Measurements from ENCODE around the gene KCNMA1.

The KCNMA1 gene

DNA sequence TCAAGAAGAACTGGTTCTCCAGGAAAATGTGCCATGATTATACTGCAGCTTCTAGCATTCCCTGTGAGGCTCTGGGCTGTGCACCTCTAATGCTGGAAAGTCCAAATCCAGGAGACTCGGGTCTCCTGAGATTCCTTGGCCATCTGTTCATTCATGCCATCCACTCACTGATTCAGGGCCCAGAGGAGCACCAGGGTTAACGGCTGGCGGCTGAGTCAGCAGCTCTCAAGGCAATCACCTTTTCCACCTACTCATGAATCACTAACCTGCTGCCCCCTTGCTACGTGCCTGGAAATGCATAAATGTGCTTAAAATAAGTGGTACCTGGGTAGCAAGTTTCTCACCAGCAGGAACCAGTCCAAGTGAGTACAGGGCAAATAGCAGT lies 132.7 kb downstream of the KCNMA1 start:
- peak; percentile 22 to 32 for DNase-seq

GRCh38 chr10:77504196-77504872 lies 133.3 kb downstream of the KCNMA1 start:
- no peak for DNase-seq

DNA sequence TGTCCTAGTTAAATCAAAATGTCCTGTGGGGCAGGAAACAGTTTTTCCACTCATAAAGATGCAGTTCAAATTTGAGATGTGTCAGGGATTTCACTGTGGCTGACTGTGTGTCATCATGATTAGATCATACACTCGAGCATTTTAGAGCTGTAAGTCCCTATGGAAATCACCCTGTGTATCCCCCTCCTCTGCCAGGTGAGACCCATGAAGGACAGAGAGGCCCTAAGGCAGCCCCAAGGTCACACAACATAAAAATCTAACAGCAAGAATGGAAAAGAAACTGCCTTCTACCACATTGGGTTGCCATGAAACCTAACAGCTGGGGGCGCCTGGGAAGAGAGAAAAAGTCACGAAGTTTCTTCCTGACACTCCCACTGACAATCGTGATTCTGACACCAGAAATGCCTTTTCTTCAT lies 135.8 kb downstream of the KCNMA1 start:
- DNase-seq = no peak

DNA sequence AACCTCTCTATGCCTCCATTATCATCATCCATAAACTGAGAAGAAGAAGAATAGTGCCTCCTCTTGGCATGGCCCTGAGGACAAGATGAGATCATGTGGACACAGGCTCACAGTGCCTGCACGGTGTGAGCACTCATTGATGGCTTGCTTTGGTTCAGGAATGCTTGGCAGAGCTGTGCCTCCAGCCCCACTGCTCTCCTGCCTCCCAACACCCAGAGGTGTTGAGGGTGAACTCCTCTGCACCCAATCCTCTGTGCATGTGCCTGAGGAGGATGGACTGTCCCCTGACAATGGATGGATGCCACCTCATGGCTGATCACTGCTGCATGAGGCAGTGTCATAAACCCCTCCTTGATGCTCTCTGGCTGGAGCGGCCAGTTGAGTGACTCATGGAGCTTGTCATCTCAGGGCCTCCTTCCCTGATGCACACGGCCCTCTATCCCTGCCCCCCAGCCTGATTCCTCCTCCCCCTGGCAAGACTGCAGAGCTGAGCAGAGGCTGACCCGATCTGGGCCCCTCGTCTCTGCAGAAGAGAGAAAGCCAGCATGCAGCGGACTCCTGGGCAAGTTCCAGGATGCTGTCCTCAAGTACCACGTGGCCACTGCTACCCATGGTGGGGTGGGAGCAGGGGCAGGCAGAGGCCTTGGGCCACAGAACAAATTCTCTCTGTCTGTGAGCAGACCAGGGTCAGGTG lies 136.3 kb downstream of the KCNMA1 start:
- DNase-seq = peak in 1 of 2 experiments; percentile 17

GRCh38 chr10:77500754-77501151 lies 136.9 kb downstream of the KCNMA1 start:
- peak; percentile 25 to 26 for DNase-seq

DNA sequence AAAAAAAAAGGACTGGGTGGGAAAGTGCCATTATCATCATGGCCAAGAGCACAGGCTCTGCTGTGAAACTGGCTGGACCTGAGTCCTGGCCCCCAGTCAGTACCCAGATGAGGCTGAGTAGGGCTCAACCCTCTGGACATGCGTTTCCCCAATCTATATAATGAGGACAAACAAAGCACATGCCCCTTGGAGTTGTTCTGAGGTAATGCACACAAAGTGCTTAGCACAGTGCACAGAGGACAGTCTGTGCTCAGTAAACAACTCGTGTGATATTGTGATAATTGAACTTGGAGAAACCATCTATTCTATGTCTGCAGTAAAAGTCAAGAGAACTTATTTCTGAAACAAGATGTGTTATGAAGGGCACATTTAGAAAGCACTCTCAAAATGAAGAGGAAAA lies 138.8 kb downstream of the KCNMA1 start:
- no peak for DNase-seq

GRCh38 chr10:77498210-77498609 lies 139.4 kb downstream of the KCNMA1 start:
- no peak for DNase-seq

DNA sequence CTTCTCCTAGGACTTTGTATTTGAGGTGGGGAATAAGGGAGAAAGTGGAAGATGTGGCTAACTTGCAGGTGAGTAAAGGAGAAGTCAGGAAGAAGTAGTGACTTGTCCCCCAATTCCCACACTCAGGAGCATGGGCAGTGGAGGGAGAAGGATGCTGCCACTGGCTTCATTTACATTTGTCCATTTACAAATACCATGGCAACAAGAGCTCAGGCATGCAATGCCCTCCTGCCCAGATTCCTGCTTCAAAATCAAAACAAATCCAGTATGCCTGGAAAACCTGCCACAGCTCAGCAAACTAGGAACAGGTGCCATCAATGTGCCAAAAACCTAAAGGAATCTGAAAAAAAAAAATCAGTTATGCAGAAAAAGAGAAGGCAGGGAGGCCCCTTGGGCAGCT lies 139.9 kb downstream of the KCNMA1 start:
- no peak for DNase-seq

GRCh38 chr10:77496941-77497420 lies 140.6 kb downstream of the KCNMA1 start:
- no peak for DNase-seq

DNA sequence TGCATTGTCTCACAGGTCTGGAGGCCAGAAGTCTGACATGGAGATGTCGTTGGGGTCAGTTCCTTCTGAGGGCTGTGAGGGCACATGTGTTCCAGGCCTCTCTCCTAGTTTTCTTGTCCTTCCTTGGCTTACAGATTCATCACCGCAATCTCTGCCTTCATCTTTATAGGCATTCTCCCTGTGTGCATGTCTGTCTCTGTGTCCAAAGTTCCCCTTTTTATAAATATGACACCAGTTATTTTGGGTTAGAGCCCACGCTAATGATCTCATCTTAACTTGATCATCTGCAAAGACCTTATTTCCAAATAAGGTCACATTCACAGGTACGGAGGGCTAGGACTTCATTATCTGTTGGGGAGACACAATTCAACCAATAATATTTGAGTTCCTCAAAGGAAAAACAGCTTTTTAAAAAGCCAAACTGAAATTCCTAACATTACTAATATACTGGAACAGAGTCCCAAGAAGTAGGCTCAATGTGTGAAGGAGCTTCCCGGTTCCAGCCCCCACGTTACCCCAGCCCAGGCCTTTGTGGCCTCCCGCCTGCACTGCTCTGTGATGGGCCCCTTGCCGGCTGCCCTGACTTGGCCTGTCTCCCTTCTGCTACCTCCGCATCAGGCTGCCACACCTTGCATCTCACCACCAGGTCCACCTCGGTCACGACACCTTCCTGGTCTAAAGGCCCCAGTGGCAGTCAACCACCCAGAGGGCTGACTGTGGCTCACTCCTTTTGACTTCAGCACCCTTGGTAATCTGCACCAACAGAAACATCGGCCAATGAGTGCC lies 142.7 kb downstream of the KCNMA1 start:
- no peak for DNase-seq

DNA sequence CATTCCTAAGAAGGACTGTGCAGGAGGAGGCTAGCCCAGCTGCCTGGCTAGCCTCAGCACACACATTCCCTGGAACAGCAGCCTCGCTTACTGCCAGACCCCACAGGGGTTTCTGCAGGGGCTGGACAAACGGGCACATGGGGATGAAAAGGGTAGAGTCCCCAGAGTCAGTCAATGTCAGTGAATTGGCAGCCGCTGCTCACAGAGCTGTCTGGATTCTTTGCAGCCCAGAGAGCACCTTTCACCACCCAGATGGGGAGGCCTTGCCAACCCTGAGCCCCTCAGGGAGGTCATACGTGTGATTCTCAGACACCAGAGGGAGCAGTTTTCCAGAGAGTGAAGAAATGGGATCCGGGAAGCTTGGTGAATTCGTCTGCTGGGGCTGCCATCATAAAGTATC lies 143.3 kb downstream of the KCNMA1 start:
- DNase-seq = no peak

- DNase-seq = no peak
Observed at GRCh38 chr10:77493851-77494261, 143.8 kb downstream of the KCNMA1 start.

- no peak for DNase-seq
Observed at GRCh38 chr10:77493239-77493806, 144.3 kb downstream of the KCNMA1 start.

GRCh38 chr10:77492368-77492994 lies 145.1 kb downstream of the KCNMA1 start:
- no peak for DNase-seq

GRCh38 chr10:77490534-77491314 lies 146.9 kb downstream of the KCNMA1 start:
- no peak for DNase-seq

- DNase-seq = no peak
Observed at GRCh38 chr10:77486517-77486916, 151.1 kb downstream of the KCNMA1 start.

DNA sequence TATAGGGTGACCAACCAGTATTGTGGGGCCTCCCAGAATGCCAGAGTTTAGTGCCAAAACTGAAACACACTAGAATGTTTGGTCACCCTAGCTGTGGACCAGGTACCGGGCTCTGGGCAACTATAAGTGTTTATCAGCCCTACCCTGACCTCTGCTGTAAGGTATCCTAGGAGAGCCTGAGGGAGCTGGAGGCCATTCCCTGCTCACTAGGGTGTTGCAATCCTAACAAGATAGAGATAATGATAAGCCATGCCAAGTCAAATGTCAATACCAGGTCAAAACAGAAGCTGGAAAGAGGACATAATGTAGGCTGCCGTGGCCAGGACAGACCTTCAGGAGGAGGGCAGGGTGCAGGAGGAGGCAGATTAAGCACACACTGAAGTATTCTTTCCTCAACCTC lies 151.8 kb downstream of the KCNMA1 start:
- no peak for DNase-seq

DNA sequence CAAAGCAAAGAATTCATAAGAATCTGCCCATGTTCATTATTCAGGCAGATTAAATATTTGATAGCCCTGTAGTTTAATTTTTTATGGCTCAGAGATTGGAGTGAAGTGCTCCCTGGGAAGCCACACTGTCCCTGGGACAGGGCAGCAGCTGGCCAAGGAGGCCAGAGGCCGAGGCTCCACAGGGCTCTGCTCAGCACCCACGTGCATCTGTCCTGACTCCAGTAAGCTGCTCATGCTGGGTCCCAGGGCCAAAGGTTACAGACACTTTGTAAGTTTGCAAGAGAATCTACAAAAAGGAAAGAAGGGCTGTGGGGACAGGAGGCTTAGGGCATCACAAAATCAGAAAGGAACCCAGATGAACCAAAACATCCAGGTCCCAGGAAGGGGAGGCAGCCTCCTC lies 155.5 kb downstream of the KCNMA1 start:
- DNase-seq = no peak

GRCh38 chr10:77479586-77479985 lies 158.0 kb downstream of the KCNMA1 start:
- no peak for DNase-seq

GRCh38 chr10:77478962-77479359 lies 158.6 kb downstream of the KCNMA1 start:
- no peak for DNase-seq

GRCh38 chr10:77478247-77478961 lies 159.2 kb downstream of the KCNMA1 start:
- DNase-seq = no peak
